HEK293 (cell line): ENCODE data around the gene ERAS.

Experiments used
- EGR2 ChIP-seq: fragments of 450-650 bp; formaldehyde crosslinking; IDR thresholded peaks from 2 replicates; pipeline ENCODE4 v1.5.1; 2016; ENCODE audit warnings: low read depth, missing biosample characterization, missing genetic modification characterization
- ELK4 ChIP-seq: IDR thresholded peaks from 2 replicates; pipeline ENCODE4 v1.6.1; 2011; ENCODE audit warnings: mild to moderate bottlenecking, low read depth, low read length, borderline replicate concordance
- GLI2 ChIP-seq: fragments of 450-650 bp; formaldehyde crosslinking; IDR thresholded peaks from 2 replicates; pipeline ENCODE4; 2017; ENCODE audit warnings: missing biosample characterization, missing genetic modification characterization, low read depth, borderline replicate concordance
- KLF1 ChIP-seq: fragments of 450-650 bp; formaldehyde crosslinking; IDR thresholded peaks from 2 replicates; pipeline ENCODE4 v1.5.1; 2016; ENCODE audit warnings: missing biosample characterization, missing genetic modification characterization
- KLF17 ChIP-seq: fragments of 450-650 bp; formaldehyde crosslinking; IDR thresholded peaks from 2 replicates; pipeline ENCODE4 v1.5.1; 2016; ENCODE audit warnings: missing biosample characterization, missing genetic modification characterization
- PRDM10 ChIP-seq: fragments of 450-650 bp; formaldehyde crosslinking; IDR thresholded peaks from 2 replicates; pipeline ENCODE4 v1.5.1; 2016; ENCODE audit warnings: missing biosample characterization, missing genetic modification characterization
- PRDM6 ChIP-seq: fragments of 450-650 bp; formaldehyde crosslinking; IDR thresholded peaks from 2 replicates; pipeline ENCODE4 v1.5.1; 2017; ENCODE audit warnings: missing biosample characterization, missing genetic modification characterization
- SALL2 ChIP-seq: fragments of 450-650 bp; formaldehyde crosslinking; IDR thresholded peaks from 2 replicates; pipeline ENCODE4 v1.5.0; 2017; ENCODE audit warnings: missing biosample characterization, mild to moderate bottlenecking, missing genetic modification characterization, borderline replicate concordance
- SCRT2 ChIP-seq: fragments of 450-650 bp; formaldehyde crosslinking; IDR thresholded peaks from 2 replicates; pipeline ENCODE4 v1.5.1; 2016; ENCODE audit warnings: missing biosample characterization, missing genetic modification characterization
- SETDB1 ChIP-seq: IDR thresholded peaks from one replicate; pipeline ENCODE4 v1.6.1; 2017; ENCODE audit warnings: mild to moderate bottlenecking, low read length, moderate library complexity, mixed read lengths; ENCODE audit not compliant: insufficient read length
- SP3 ChIP-seq: fragments of 450-650 bp; formaldehyde crosslinking; IDR thresholded peaks from 2 replicates; pipeline ENCODE4 v1.5.1; 2016; ENCODE audit warnings: missing biosample characterization, missing genetic modification characterization
- ZBTB48 ChIP-seq: fragments of 450-650 bp; formaldehyde crosslinking; IDR thresholded peaks from 2 replicates; pipeline ENCODE4 v1.5.1; 2016; ENCODE audit warnings: missing biosample characterization, missing genetic modification characterization
- ZFHX2 ChIP-seq: fragments of 450-650 bp; formaldehyde crosslinking; conservative IDR thresholded peaks from 2 replicates; pipeline ENCODE4 v1.5.1; 2016; ENCODE audit warnings: missing biosample characterization, missing genetic modification characterization
- ZNF148 ChIP-seq: fragments of 450-650 bp; formaldehyde crosslinking; IDR thresholded peaks from 2 replicates; pipeline ENCODE4 v1.5.0; 2017; ENCODE audit warnings: missing biosample characterization, missing genetic modification characterization, borderline replicate concordance
- ZNF223 ChIP-seq: fragments of 450-650 bp; formaldehyde crosslinking; IDR thresholded peaks from 2 replicates; pipeline ENCODE4 v1.5.1; 2016; ENCODE audit warnings: missing biosample characterization, missing genetic modification characterization
- ZNF302 ChIP-seq: fragments of 450-650 bp; formaldehyde crosslinking; IDR thresholded peaks from 2 replicates; pipeline ENCODE4 v1.5.1; 2016; ENCODE audit warnings: missing biosample characterization, missing genetic modification characterization, low read depth
- ZNF335 ChIP-seq: fragments of 450-650 bp; formaldehyde crosslinking; conservative IDR thresholded peaks from 2 replicates; pipeline ENCODE4 v1.5.1; 2016; ENCODE audit warnings: missing biosample characterization, missing genetic modification characterization
- ZNF362 ChIP-seq: fragments of 450-650 bp; formaldehyde crosslinking; IDR thresholded peaks from 2 replicates; pipeline ENCODE4 v1.5.1; 2016; ENCODE audit warnings: missing biosample characterization, missing genetic modification characterization
- ZNF394 ChIP-seq: fragments of 450-650 bp; formaldehyde crosslinking; IDR thresholded peaks from 2 replicates; pipeline ENCODE4 v1.5.1; 2016; ENCODE audit warnings: missing biosample characterization, missing genetic modification characterization, mild to moderate bottlenecking, moderate library complexity, borderline replicate concordance
- ZNF398 ChIP-seq: fragments of 450-650 bp; formaldehyde crosslinking; IDR thresholded peaks from 2 replicates; pipeline ENCODE4 v1.5.1; 2017; ENCODE audit warnings: missing biosample characterization, missing genetic modification characterization
- ZNF600 ChIP-seq: fragments of 450-650 bp; formaldehyde crosslinking; IDR thresholded peaks from 2 replicates; pipeline ENCODE4 v1.5.1; 2016; ENCODE audit warnings: missing biosample characterization, missing genetic modification characterization
- ZNF623 ChIP-seq: fragments of 450-650 bp; formaldehyde crosslinking; IDR thresholded peaks from 2 replicates; pipeline ENCODE4 v1.5.1; 2016; ENCODE audit warnings: missing biosample characterization, missing genetic modification characterization
- ZNF626 ChIP-seq: fragments of 450-650 bp; sonication (Bioruptor Pico); formaldehyde crosslinking; IDR thresholded peaks from 2 replicates; pipeline ENCODE4 v1.5.1; 2018; ENCODE audit warnings: missing biosample characterization, missing genetic modification characterization, inconsistent platforms
- ZNF658 ChIP-seq: fragments of 450-650 bp; formaldehyde crosslinking; IDR thresholded peaks from 2 replicates; pipeline ENCODE4; 2016; ENCODE audit warnings: missing biosample characterization, missing genetic modification characterization
- ZNF707 ChIP-seq: fragments of 450-650 bp; formaldehyde crosslinking; IDR thresholded peaks from 2 replicates; pipeline ENCODE4 v1.5.1; 2016; ENCODE audit warnings: missing biosample characterization, missing genetic modification characterization
- ZSCAN16 ChIP-seq: fragments of 450-650 bp; formaldehyde crosslinking; IDR thresholded peaks from 2 replicates; pipeline ENCODE4 v1.5.1; 2016; ENCODE audit warnings: missing biosample characterization, missing genetic modification characterization

The ERAS gene

GRCh38 chrX:48802089-48802904 is 24.0 kb upstream of the ERAS start (continued):
- TF ChIP-seq ZNF362, result no peak
- TF ChIP-seq GLI2 (tag by site-specific recombination), result no peak
- no peak for TF ChIP-seq SALL2 (tag by site-specific recombination)
- TF ChIP-seq ZNF658, result no peak
- TF ChIP-seq SETDB1, result no peak
- TF ChIP-seq KLF1 (tag by site-specific recombination), result peak; percentile 76
- peak; percentile 78; the same call in 1 of the 2 replicates for TF ChIP-seq ZBTB48 (tag by site-specific recombination)
- peak; percentile 90 for TF ChIP-seq ZNF600 (tag by site-specific recombination)
- peak; percentile 90 for TF ChIP-seq PRDM10 (tag by site-specific recombination)
- no peak for TF ChIP-seq ZNF302
- peak; percentile 89 for TF ChIP-seq ZNF335 (tag by site-specific recombination)
- no peak for TF ChIP-seq ZNF623 (tag by site-specific recombination)
- TF ChIP-seq EGR2 (tag by site-specific recombination), result peak; percentile 81
- TF ChIP-seq KLF17 (tag by site-specific recombination), result peak; percentile 85
- TF ChIP-seq SCRT2 (tag by site-specific recombination), result no peak
- TF ChIP-seq ZNF707 (tag by site-specific recombination), result no peak
- no peak for TF ChIP-seq PRDM6 (tag by site-specific recombination)
- no peak for TF ChIP-seq ELK4
- TF ChIP-seq ZNF626 (tag by site-specific recombination), result no peak
- peak; percentile 80 for TF ChIP-seq ZFHX2 (tag by site-specific recombination)
- peak; percentile 10; the same call in 1 of the 2 replicates for TF ChIP-seq ZNF398 (tag by site-specific recombination)
- TF ChIP-seq ZNF148 (tag by site-specific recombination), result no peak
- TF ChIP-seq SP3, result peak; percentile 90
- TF ChIP-seq ZSCAN16 (tag by site-specific recombination), result no peak
- no peak for TF ChIP-seq ZNF223
- no peak for TF ChIP-seq ZNF394 (tag by site-specific recombination)
